Mammary epithelial cell (primary cell): ENCODE measurements around the gene BMP3.

ENCODE experiments used
- CTCF ChIP-seq, 2 donors: IDR thresholded peaks in 1 of 2; conservative IDR thresholded peaks in 1 of 2; 2 replicates each; pipeline ENCODE4 v1.5.1; 2011 to 2012; ENCODE audit warnings: inconsistent platforms in 2 of 2, low read length in 2 of 2, mild to moderate bottlenecking in 2 of 2, control low read depth in 1 of 2, low read depth in 1 of 2; ENCODE audit not compliant: insufficient read depth in 1 of 2; ENCODE audit errors: extremely low read depth in 1 of 2
- EZH2 ChIP-seq: IDR thresholded peaks from 2 replicates; pipeline ENCODE4 v1.6.1; 2012; ENCODE audit warnings: low read length, inconsistent platforms, borderline replicate concordance

GRCh38 chr4:81102107-81102506 is 71.6 kb downstream of the BMP3 start:
- TF ChIP-seq CTCF (conservative IDR thresholded peaks at IDR 0.05 in 1 of 2, IDR thresholded peaks at IDR 0.05 in 1 of 2; ENCODE audit: extremely low read depth in 1 of 2, insufficient read depth in 1 of 2, low read depth in 1 of 2, low read length in 2 of 2) = no peak
- no peak for TF ChIP-seq EZH2
